Right lobe of liver (tissue), 6 donors: ENCODE results near the gene MDM2. TPM values are rescaled to one million over a fixed set of nuclear protein-coding genes. Genes with fewer than 3 reads are reported as not detected.

Source experiments
- ATAC-seq, 4 donors: fragments of 200-7000 bp; cut with Tn5 transposase; one replicate each; pipeline ENCODE4 v1.9.1; 2020; ENCODE audit warnings: mild to moderate bottlenecking in 4 of 4, moderate library complexity in 4 of 4
- DNase-seq, 3 donors: peaks; one replicate each; pipeline ENCODE4 v3.0.0-alpha.2; 2020
- H3K27ac ChIP-seq, 3 donors: fragments of 200-600 bp; one replicate each; pipeline ENCODE4 v1.8.0; 2022
- H3K27me3 ChIP-seq, 2 donors: fragments of 200-600 bp; one replicate each; pipeline ENCODE4 v1.8.0; 2022
- H3K36me3 ChIP-seq, 4 donors: fragments of 200-600 bp; sonication (generic) in 1 of 4; one replicate each; pipeline versions ENCODE4 v1.5.1 to v1.8.0; 2017 to 2022; ENCODE audit warnings: control low read depth in 1 of 4
- H3K4me1 ChIP-seq, 4 donors: fragments of 200-600 bp; sonication (generic) in 1 of 4; one replicate each; pipeline versions ENCODE4 v1.5.1 to v1.8.0; 2017 to 2022; ENCODE audit warnings: control low read depth in 1 of 4
- H3K4me3 ChIP-seq, 3 donors: fragments of 200-600 bp; one replicate each; pipeline ENCODE4 v1.8.0; 2022
- H3K9me3 ChIP-seq, 4 donors: fragments of 200-600 bp; sonication (generic) in 1 of 4; one replicate each; pipeline versions ENCODE4 v1.5.1 to v1.8.0; 2017 to 2022; ENCODE audit warnings: control low read depth in 1 of 4
- CTCF ChIP-seq, 4 donors: fragments of 200-600 bp in 3 of 4; fragments of 450-650 bp in 1 of 4; IDR thresholded peaks; one replicate each; pipeline versions ENCODE4 v1.5.1 to v1.8.0; 2016 to 2022; ENCODE audit warnings: antibody characterized with exemption in 4 of 4, mild to moderate bottlenecking in 2 of 4
- POLR2A ChIP-seq: fragments of 450-650 bp; IDR thresholded peaks from one replicate; pipeline ENCODE4 v1.6.1; 2017; ENCODE audit warnings: antibody characterized with exemption, mild to moderate bottlenecking
- WGBS: methylation state at CpG from one replicate; pipeline ENCODE4 v1.1.6; 2018; ENCODE audit warnings: low coverage, low lambda C conversion rate; ENCODE audit not compliant: insufficient coverage; ENCODE audit errors: missing lambda C conversion rate; 5-methylcytosine and 5-hydroxymethylcytosine counted together
- intact Hi-C, 2 donors: fragments of 100-400 bp; cut with DNase I; formaldehyde crosslinking; loops; one replicate each; pipeline versions ENCODE4 v1.11.2 to v1.14.1; 2022
- total RNA-seq, 6 experiments: library from RNA; depleted of rRNA in 2 of 6; stranded (reverse); fragments of >200 nt in 2 of 6; fragmentation: NEBNext Ultra II Directional in 3 of 6; extraction: Animal tissue kit (Norgen Biotek cat#: 25700) in 3 of 6; gene quantifications; one replicate each; pipeline versions ENCODE4 v1.1.0 to v1.2.4, GENCODE V29; 2016 to 2023
- donor health status: DM: no; HTN: yes; CAD: no.
- donor health status: DM: no; HTN: no; CAD: no.
- donor health status: DM: no; HTN: no; CAD: no.
- donor health status: DM: no; HTN: yes; CAD: no.
- donor health status: DM: no; HTN: yes; CAD: no.

MDM2 gene
- total RNA-seq, 6 experiments from 2014 or later = 56.9 to 74.3 (median 64.0) TPM

GRCh38 chr12:68868043-68868790 lies 60.2 kb downstream of the MDM2 start:
- peaks cover 0 to 56% (median 16%) of the 10 kb centered on the region in 4 donors for H3K36me3 ChIP-seq
- H3K9me3 ChIP-seq = no peaks in the 10 kb centered on the region
- no peak for TF ChIP-seq CTCF (IDR thresholded peaks at IDR 0.05)
- no peak for TF ChIP-seq POLR2A
- H3K4me1 ChIP-seq = peaks cover 0 to 4% (median 0%) of the 10 kb centered on the region in 4 donors
- H3K27ac ChIP-seq = no peak overlapping the region
- DNase-seq (no peak), ATAC-seq (no peak)
- WGBS = 80% methylated on average over 6 of the region's 10 CpGs
- H3K27me3 ChIP-seq = no peaks in the 10 kb centered on the region
- H3K4me3 ChIP-seq = no peak overlapping the region
- intact Hi-C loops = no loop called here

GRCh38 chr12:68870011-68870410 lies 62.0 kb downstream of the MDM2 start:
- WGBS = 85% methylated on average over 5 of the region's 5 CpGs
- no peak for ATAC-seq

GRCh38 chr12:68870443-68870842 lies 62.5 kb downstream of the MDM2 start:
- DNase-seq = no peak
- Histone ChIP-seq H3K4me3 (no peak overlapping the region), H3K27ac (no peak overlapping the region), H3K27me3 (no peaks in the 10 kb centered on the region), H3K9me3 (no peaks in the 10 kb centered on the region), H3K4me1 (no peaks in the 10 kb centered on the region), H3K36me3 (peaks cover 0 to 51% (median 16%) of the 10 kb centered on the region in 4 donors)
- WGBS = 58% methylated on average over 3 of the region's 6 CpGs
- ATAC-seq = no peak
- intact Hi-C loops = no loop called here
- TF ChIP-seq POLR2A (no peak), CTCF (IDR thresholded peaks at IDR 0.05) (no peak)

More at GRCh38 chr12:68870011-68870410, 62.0 kb downstream of the MDM2 start:
- no peaks in the 10 kb centered on the region for H3K4me1 ChIP-seq
- H3K9me3 ChIP-seq = no peaks in the 10 kb centered on the region
- H3K27ac ChIP-seq = no peak overlapping the region
- H3K27me3 ChIP-seq = no peaks in the 10 kb centered on the region
- peaks cover 0 to 51% (median 16%) of the 10 kb centered on the region in 4 donors for H3K36me3 ChIP-seq
- intact Hi-C loops = no loop called here
- no peak for DNase-seq
- TF ChIP-seq CTCF (IDR thresholded peaks at IDR 0.05) = no peak
- no peak overlapping the region for H3K4me3 ChIP-seq

GRCh38 chr12:68871396-68871795 lies 63.4 kb downstream of the MDM2 start:
- Histone ChIP-seq H3K27ac (no peak overlapping the region), H3K4me1 (no peaks in the 10 kb centered on the region), H3K27me3 (no peaks in the 10 kb centered on the region), H3K36me3 (peaks cover 0 to 43% (median 16%) of the 10 kb centered on the region in 4 donors), H3K9me3 (no peaks in the 10 kb centered on the region), H3K4me3 (no peak overlapping the region)
- no peak for TF ChIP-seq POLR2A
- ATAC-seq = no peak
- DNase-seq = no peak
- 84% methylated on average over 8 of the region's 8 CpGs for WGBS
- intact Hi-C loops = no loop called here

GRCh38 chr12:68871921-68872320 lies 63.9 kb downstream of the MDM2 start:
- DNase-seq (no peak), ATAC-seq (peak in 2 of 4 donors; percentile 28 to 32)
- no peak overlapping the region for H3K27ac ChIP-seq
- no peaks in the 10 kb centered on the region for H3K27me3 ChIP-seq
- H3K4me1 ChIP-seq = no peaks in the 10 kb centered on the region
- H3K9me3 ChIP-seq = no peaks in the 10 kb centered on the region
- TF ChIP-seq POLR2A (no peak), CTCF (IDR thresholded peaks at IDR 0.05) (peak in 3 of 4 donors; percentile 13 to 23 (median 17))
- no peak overlapping the region for H3K4me3 ChIP-seq
- intact Hi-C loops = no loop called here
- 67% methylated on average over 6 of the region's 6 CpGs for WGBS
- H3K36me3 ChIP-seq = peaks cover 0 to 37% (median 16%) of the 10 kb centered on the region in 4 donors
